ENCODE measurements around the gene GDPD4. TPM values are rescaled to one million over a fixed set of nuclear protein-coding genes. Genes with fewer than 3 reads are reported as not detected.

Gene GDPD4
- total and polyA plus RNA-seq, 4 donors = 0.08 to 1.1 TPM; not detected in 2

- no peaks in the 10 kb centered on the region for H3K36me3 ChIP-seq (ENCODE audit: control insufficient read depth in 4 of 4, insufficient read depth in 3 of 4, low read depth in 1 of 4, low read length in 3 of 4)
- TF ChIP-seq SP1 (IDR thresholded peaks at IDR 0.05) (no peak), RXRA (IDR thresholded peaks at IDR 0.05) (no peak), TAF1 (conservative IDR thresholded peaks at IDR 0.05) (no peak), ZBTB33 (IDR thresholded peaks at IDR 0.05) (no peak), FOXA1 (IDR thresholded peaks at IDR 0.05) (no peak), CTCF (IDR thresholded peaks at IDR 0.05; ENCODE audit: low read depth, low read length, missing input control) (no peak), NR2F2 (IDR thresholded peaks at IDR 0.05) (no peak), EGR1 (IDR thresholded peaks at IDR 0.05; ENCODE audit: low read depth in 2 of 2) (no peak), ATF3 (IDR thresholded peaks at IDR 0.05) (no peak)
- no peak overlapping the region for H3K4me3 ChIP-seq (ENCODE audit: low read depth in 1 of 3, low read length in 3 of 3)
- WGBS = 54% methylated on average over 2 of the region's 2 CpGs
- no peaks in the 10 kb centered on the region for H3K9me3 ChIP-seq (ENCODE audit: control insufficient read depth in 4 of 4, low read length in 3 of 4)
- no peak for DNase-seq (ENCODE audit: low spot score)
- no peaks in the 10 kb centered on the region for H3K27me3 ChIP-seq (ENCODE audit: control insufficient read depth in 4 of 4, insufficient read depth in 4 of 4, low read length in 3 of 4)
- H3K4me1 ChIP-seq (ENCODE audit: control insufficient read depth in 4 of 4, insufficient read depth in 4 of 4, low read length in 3 of 4) = no peaks in the 10 kb centered on the region
- H3K9ac ChIP-seq (ENCODE audit: low read depth in 1 of 2, low read length in 2 of 2) = no peak overlapping the region
- no peak overlapping the region for H3K27ac ChIP-seq (ENCODE audit: low read depth in 1 of 2, low read length in 2 of 2)
These were observed 1.9 kb downstream of the GDPD4 start for GRCh38 chr11:77299528-77299993.

- H3K36me3 ChIP-seq (ENCODE audit: control insufficient read depth in 4 of 4, insufficient read depth in 3 of 4, low read depth in 1 of 4, low read length in 3 of 4) = no peaks in the 10 kb centered on the region
- no peak overlapping the region for H3K9ac ChIP-seq (ENCODE audit: low read depth in 1 of 2, low read length in 2 of 2)
- no peak overlapping the region for H3K4me3 ChIP-seq (ENCODE audit: low read depth in 1 of 3, low read length in 3 of 3)
- no peak for DNase-seq (ENCODE audit: low spot score)
- no peaks in the 10 kb centered on the region for H3K4me1 ChIP-seq (ENCODE audit: control insufficient read depth in 4 of 4, insufficient read depth in 4 of 4, low read length in 3 of 4)
- TF ChIP-seq YY1 (IDR thresholded peaks at IDR 0.05) = no peak
- no peak for TF ChIP-seq RXRA (IDR thresholded peaks at IDR 0.05)
- TF ChIP-seq JUND (IDR thresholded peaks at IDR 0.05) = no peak
- no peak for TF ChIP-seq TAF1 (conservative IDR thresholded peaks at IDR 0.05)
- TF ChIP-seq ZBTB33 (IDR thresholded peaks at IDR 0.05) = no peak
- TF ChIP-seq REST (IDR thresholded peaks at IDR 0.05) = no peak
- no peak for TF ChIP-seq FOXA2 (IDR thresholded peaks at IDR 0.05)
- TF ChIP-seq HNF4G (IDR thresholded peaks at IDR 0.05) = no peak
- TF ChIP-seq EGR1 (IDR thresholded peaks at IDR 0.05; ENCODE audit: low read depth in 2 of 2) = no peak
- no peak for TF ChIP-seq FOXA1 (IDR thresholded peaks at IDR 0.05)
- no peak for TF ChIP-seq ATF3 (IDR thresholded peaks at IDR 0.05)
- no peaks in the 10 kb centered on the region for H3K27me3 ChIP-seq (ENCODE audit: control insufficient read depth in 4 of 4, insufficient read depth in 4 of 4, low read length in 3 of 4)
- no peaks in the 10 kb centered on the region for H3K9me3 ChIP-seq (ENCODE audit: control insufficient read depth in 4 of 4, low read length in 3 of 4)
- H3K27ac ChIP-seq (ENCODE audit: low read depth in 1 of 2, low read length in 2 of 2) = no peak overlapping the region
- 91% methylated on average over 3 of the region's 3 CpGs for WGBS
These were observed 7.4 kb downstream of the GDPD4 start for GRCh38 chr11:77294040-77294439.

Measured in liver (tissue), 9 donors.